Activated CD4-positive, CD25-positive, alpha-beta regulatory T cell treated with anti-CD3 and anti-CD28 coated beads, Interleukin-2, amount 50 U/mL, for 16 hours (primary cell): Measurements from ENCODE around the gene DHX34.
"Not testable (repeated sequence)": the region's sequence is repeated elsewhere in the genome, so short reads cannot be mapped to it uniquely, and the experiment has no call there.

ENCODE experiments used
- DNase-seq: peaks from one replicate; pipeline ENCODE4 v3.0.0-alpha.2; 2020; ENCODE audit warnings: low read depth, low spot score

Gene DHX34

DNA sequence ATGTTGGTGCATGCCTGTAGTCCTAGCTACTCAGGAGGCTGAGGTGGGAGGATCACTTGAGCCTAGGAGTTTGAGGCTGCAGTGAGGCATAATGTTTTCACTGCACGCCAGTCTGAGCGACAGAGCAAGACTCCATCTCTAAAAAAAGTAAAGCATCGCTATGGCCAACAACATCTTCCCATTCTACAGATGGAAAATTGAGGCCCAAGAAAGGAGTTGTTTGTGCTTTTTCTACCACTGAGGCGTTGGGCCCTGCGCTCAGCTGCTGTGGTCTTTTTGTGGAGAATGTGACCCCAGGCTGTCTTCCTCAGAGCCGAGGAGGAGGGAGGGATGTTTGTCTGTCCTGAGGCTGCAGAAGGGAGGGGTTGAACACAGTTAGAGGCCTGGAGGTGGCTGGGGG lies 17.6 kb upstream of the DHX34 start:
- no peak for DNase-seq

DNA sequence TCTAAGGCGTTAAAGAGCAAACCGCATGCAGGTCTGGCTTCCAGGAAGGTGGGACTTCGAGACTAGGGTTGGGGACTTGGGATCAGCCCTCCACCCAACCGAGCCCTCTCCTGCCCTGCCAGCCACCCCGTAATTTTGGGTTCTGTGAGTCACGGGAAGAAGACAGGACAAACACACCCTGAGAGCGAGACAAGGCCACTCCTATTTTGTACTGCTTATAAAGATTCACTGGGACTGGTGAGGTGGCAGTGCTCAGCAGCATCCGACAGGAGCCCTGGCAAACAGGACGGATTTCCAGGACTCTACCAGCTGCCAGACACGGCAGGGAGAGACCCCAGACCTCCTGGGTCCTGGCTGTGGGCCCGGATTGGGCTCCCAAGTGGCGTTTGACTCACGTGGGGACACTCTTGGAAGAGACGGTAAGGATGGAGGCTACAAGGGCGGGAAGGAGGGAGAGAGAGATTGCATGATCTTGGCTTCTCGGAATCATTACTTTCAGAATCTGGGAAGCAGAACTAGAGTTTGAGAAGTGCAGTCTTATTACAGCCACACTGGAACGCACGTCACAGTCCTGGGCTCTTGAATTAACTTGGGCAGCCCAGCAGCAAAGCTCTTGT lies 17.1 kb upstream of the DHX34 start, which contains the start of gene C5AR2:
Gene C5AR2, plus strand, starts transcription at position 245 of the 617 bp plus-strand sequence. CDS start 8,625 bp downstream, outside the sequence.
- no peak for DNase-seq

DNA sequence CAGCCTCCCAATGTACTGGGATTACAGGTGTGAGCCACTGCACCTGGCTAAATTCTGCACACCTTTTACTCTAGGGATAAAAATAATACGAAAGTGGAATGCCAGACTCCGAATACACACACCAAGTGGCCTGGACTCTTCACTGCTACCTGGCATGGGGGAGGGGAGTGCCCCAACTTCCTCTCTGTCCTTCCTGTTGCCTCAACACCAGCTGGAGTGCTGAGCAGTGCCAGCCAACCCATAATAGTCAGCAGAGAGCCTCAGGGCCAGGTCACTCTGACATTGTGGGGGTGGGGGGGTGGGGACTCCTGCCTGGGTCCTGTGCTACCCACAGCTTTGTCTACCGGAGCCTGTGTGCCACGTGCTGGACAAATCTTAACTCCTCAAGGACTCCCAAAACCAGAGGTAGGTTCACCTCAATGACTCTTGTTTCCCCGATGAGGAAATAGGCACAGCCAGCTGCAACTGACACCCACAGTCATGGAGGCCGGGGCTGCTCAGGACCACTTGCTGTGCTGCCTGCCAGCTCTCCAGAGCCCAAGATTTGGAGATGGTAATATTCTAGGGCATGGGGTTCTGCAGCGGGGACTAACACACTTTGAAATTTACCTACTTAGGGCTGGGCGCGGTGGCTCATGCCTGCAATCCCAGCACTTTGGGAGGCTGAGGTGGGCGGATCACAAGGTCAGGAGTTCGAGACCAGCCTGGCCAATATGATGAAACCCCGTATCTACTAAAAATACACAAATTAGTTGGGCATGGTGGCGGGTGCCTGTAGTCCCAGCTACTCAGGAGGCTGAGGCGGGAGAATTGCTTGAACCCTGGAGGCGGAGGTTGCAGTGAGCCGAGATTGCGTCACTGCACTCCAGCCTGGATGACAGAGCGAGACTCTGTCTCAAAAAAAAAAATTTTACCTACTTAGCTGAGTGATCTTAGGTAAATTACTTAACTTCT lies 12.1 kb upstream of the DHX34 start:
- not testable (repeated sequence) for DNase-seq

DNA sequence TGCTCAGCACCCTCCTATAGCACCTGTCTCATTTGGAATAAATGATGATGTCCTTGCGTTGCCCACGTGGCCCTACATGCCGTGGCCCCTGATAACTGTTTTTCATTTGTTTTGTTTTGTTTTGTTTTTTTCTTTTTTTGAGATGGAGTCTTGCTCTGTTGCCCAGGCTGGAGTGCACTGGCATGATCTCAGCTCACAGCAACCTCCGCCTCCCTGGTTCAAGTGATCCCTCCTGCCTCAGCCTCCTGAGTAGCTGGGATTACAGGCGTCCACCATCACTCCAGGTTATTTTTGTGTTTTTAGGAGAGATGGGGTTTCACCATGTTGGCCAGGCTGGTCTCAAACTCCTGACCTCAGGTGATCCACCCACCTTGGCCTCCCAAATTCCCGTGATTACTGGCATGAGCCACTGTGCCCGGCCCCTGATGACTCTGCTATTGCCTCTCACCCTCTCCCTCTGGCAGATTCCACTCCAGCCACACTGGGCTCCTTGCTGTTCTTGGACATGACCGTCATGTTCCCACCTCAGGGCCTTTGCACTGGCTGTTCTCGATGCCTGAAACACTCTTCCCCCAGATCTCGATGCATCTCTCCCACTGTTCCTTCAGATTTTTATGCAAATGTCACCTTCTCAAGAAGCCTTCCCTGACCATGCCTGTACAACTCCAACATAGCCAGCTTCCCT lies 9.8 kb upstream of the DHX34 start:
- DNase-seq, result no peak

DNA sequence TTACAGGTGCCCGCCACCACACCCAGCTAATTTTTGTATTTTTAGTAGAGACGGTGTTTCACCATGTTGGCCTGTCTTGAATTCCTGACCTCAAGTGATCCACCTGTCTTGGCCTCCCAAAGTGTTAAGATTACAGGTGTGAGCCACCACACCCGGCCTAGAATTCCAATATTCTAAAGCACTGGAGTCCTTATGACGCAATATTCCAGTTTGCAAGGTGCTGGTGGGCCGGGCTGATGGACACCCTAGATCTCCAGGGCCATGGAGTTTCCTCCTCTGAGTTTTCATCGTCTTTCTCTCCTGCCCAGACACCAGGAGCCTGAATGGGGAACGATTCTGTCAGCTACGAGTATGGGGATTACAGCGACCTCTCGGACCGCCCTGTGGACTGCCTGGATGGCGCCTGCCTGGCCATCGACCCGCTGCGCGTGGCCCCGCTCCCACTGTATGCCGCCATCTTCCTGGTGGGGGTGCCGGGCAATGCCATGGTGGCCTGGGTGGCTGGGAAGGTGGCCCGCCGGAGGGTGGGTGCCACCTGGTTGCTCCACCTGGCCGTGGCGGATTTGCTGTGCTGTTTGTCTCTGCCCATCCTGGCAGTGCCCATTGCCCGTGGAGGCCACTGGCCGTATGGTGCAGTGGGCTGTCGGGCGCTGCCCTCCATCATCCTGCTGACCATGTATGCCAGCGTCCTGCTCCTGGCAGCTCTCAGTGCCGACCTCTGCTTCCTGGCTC lies 8.5 kb upstream of the DHX34 start:
- no peak for DNase-seq

DNA sequence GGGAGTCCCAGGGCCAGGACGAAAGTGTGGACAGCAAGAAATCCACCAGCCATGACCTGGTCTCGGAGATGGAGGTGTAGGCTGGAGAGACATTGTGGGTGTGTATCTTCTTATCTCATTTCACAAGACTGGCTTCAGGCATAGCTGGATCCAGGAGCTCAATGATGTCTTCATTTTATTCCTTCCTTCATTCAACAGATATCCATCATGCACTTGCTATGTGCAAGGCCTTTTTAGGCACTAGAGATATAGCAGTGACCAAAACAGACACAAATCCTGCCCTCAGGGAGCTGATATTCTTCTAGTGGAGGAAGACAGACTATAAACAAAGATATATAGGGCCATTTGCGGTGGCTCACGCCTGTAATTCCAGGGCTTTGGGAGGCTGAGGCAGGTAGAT lies 7.4 kb upstream of the DHX34 start:
- no peak for DNase-seq

DNA sequence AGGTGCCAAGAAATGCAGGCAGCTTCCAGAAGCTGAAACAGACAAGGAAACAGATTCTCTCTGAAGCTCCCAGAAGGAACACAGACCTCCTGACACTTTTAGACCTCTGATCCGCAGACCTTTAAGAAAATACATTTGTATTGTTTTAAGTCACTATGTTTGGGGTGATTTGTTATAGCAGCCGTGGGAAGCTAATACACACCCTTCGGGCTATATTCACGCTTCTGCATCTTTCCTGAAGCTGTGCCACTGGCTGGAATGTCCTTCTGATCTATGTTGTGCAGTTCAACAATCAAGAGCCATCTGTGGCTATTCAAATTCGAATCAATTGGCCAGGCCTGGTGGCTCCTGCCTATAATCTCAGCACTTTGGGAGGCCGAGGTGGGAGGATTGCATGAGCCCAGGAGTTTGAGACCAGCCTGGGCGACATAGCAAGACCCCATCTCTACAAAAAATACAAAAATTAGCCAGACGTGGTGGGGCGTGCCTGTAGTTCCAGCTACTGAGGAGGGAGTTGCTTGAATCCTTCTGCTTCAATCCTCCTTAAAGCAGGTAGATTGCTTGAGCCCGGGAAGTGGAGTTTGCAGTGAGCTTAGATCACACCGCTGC lies 5.8 kb upstream of the DHX34 start:
- DNase-seq, result no peak

DNA sequence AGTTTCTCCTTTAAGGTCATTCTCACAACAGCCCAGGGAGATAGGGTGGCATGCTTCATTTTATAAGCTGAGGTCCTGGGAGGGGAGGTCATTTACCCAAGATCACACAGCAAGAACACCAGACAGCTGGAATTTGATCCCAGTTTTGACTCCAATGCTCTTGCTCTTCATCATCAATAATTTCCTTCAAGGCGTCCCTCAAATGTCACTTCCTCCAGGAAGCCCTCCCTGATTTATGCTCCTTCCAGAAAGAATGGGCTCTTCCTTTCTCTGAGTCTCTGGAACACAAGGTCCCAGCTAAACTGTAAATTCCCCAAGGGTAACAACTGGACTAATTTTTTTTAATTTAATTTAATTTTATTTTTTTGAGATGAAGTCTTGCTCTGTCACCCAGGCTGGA lies 4.7 kb upstream of the DHX34 start:
- no peak for DNase-seq

DNA sequence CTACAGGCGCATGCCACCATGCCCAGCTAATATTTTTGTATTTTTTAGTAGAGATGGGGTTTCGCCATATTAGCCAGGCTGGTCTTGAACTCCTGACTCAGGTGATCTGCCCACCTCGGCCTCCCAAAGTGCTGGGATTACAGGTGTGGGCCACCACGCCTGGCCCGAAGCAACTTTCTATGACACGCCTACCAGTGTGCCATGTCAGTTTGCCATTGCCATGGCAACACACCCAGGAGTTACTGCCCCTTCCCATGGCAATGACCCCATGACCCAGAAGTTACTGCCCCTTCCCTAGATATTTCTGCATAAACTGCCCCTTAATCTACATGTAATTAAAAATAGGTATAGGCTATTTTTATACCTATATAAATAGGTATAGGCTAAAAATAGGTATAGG lies 3.1 kb upstream of the DHX34 start:
- not testable (repeated sequence) for DNase-seq

DNA sequence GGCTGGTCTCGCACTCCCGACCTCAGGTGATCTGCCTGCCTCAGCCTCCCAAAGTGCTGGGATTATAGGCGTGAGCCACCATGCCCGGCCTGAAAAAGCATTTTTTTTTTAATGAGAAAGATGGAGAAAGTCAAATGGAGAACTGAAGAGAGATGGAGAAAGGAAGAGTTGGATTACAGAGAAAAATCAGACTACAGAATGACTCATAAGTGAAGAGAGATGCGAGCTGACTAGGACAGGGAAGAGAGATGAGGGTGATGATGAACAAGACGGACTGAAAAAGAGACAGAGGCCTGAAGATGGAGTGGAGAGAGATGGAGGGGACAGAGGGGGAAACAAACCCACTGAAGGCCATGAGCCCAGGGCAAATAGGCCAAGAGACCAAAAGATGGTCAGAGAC lies 1.5 kb downstream of the DHX34 start:
- no peak for DNase-seq

DNA sequence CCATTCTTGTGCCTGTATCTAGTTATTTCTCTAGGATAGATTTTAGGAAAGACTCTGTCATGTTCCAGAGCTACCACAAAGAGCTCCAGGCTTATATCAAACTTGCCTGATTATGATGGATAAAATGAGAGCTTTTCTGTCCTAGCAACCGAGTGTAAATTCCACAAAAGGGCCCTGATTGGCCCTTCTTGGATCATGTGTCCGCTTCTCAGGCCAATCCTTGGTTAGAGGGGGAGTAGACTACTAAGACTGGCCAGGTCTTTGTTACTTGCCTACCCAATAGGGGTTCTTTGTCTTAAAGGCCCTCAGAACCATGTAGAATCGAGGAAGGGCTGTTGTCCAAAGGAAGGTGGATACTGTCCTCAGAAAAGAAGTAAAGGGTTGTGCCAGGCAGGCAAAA lies 2.4 kb downstream of the DHX34 start:
- no peak for DNase-seq

DNA sequence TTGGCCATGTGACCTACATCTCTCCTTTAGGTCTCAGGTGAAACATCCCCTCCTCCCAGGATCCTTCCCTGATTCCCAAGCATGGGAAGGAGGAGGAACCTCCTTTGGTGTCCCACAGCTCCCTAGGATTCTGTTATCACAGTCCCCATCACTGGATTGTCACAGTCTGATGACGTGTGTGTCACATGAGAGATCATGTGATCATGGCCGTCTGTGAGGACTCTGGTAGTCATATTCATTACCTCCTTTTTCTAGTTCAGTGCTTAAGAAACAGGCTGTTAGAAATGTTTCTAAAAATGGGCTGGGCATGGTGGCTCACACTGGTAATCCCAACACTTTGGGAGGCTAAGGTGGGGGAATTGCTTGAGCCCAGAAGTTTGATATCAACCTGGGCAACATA lies 3.0 kb downstream of the DHX34 start:
- DNase-seq, result no peak

DNA sequence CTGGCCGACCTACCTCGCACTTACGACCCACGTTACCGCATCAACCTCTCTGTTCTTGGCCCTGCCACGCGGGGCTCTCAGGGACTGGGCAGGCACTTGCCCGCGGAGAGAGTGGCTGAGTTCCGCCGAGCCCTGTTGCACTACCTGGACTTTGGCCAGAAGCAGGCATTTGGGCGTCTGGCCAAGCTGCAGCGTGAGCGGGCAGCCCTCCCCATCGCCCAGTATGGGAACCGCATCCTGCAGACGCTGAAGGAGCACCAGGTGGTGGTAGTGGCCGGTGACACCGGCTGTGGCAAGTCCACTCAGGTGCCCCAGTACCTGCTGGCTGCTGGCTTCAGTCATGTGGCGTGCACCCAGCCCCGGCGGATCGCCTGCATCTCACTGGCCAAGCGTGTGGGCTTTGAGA lies 4.2 kb downstream of the DHX34 start:
- DNase-seq, result no peak

DNA sequence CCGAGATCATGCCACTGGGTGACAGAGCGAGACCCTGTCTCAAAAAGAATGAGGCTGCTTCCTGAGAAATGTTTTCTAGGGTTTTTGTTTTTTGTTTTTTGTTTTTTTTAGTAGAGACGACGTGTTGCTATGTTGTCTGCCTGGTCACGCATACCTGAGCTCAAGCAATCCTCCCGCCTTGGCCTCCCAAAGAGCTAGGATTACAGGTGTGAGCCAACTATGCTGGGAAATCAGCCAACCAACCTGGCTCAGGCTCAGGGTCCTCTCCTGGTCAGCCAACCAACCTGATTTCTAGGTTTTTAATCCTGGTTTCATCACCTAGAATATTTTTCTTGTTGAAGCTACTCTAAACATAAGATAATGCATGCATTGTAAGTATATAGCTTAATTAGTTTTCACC lies 7.8 kb downstream of the DHX34 start:
- no peak for DNase-seq

DNA sequence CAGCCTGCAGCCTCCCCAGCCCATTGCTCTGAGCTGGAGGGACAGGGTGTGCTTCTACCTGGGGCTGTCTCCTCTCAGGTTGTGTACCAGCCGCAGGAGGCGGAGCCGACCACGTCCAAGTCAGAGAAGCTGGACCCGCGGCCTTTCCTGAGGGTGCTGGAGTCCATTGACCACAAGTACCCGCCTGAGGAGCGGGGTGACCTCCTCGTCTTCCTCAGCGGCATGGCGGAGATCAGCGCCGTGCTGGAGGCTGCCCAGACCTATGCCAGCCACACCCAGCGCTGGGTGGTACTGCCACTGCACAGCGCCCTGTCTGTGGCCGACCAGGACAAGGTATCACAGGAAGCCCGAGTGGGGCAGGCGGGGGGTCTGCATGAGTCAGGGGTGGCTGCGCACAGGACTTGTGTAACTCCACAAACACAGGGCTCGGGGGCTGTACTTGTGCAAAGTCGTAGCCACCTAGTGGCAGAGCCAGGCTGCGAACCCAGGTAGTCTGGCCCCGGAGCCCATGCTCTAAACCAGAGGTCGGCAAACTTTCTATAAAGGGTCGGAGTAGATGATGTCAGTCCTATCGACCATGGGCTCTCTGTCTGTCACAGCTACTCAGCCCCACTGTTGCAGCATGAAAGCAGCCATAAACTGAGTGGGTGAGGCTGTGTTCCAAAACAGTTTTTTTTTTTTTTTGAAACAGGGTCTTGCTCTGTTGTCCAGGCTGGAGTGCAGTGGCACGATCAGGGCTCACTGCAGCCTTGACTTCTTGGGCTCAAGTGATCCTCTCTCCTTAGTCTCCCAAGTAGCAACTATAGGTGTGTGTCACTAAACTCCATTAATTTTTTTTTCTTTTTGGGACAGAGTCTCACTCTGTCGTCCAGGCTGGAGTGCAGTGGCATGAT lies 8.9 kb downstream of the DHX34 start:
- DNase-seq, result no peak

DNA sequence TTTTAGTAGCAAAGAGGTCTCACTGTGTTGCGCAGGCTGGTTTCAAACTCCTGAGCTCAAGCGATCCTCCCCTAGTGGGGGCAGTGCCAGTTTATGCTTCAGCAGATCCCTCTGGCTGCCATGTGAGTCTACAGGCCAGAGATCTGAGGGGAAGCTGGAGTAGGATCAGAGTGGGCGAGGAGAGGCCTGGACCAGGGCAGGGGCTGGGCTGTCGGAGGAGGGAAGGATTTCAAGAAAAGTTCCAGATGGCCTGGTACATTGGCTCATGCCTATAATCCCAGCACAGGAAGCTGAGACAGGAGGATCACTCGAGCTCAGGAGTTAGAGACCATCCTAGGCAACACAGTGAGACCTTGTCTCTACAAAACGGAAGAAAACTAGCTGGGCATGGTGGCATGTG lies 9.8 kb downstream of the DHX34 start:
- no peak for DNase-seq

DNA sequence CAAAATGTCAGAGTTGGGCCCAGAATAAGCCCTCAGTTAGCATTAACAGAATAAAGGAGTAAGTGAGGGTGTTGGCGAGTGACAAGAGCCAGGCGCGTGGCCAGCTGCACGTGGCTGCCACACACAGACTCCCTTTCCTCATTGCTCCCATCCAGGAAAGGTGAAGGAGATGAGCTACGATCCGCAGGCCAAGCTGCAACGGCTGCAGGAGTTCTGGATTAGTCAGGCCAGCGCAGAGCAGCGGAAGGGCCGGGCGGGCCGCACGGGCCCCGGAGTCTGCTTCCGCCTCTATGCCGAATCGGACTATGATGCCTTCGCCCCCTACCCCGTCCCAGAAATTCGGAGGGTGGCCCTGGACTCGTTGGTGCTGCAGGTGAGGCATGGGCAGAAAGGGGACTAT lies 13.2 kb downstream of the DHX34 start:
- DNase-seq, result no peak

DNA sequence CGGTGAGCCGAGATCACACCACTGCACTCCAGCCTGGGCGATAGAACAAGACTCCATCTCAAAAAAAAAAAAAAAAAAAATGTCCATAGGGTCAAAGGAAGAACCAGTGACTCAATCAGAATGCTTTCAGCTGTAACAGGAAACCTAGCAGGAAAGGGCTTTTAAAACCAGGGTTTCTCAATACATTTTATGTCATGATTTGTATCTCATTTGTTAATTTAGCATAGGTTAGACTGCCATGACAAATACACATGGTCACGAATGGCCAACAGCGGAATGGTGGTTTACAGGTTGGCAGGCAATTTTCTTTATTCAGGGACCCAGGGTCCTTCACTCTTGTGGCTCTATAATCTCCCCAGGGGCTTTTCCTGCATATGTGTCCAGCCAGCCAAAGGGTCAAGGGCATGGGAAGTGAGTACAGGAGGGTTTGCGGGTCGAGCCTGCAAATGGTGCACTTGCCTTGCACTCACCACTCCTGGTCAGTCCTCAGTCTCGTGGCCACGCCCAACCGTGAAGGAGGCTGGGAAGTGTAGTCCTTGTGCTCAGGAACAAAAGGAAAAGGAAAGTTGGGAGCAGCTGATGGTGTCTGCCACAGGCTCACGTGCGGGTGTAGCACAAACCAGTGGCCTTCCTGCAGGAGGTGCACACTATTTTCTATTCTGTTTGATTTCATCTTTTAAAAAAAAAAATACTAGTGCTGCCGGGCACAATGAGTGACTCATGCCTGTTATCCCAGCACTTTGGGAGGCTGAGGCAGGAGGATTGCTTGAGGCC lies 14.8 kb downstream of the DHX34 start:
- DNase-seq, result no peak

DNA sequence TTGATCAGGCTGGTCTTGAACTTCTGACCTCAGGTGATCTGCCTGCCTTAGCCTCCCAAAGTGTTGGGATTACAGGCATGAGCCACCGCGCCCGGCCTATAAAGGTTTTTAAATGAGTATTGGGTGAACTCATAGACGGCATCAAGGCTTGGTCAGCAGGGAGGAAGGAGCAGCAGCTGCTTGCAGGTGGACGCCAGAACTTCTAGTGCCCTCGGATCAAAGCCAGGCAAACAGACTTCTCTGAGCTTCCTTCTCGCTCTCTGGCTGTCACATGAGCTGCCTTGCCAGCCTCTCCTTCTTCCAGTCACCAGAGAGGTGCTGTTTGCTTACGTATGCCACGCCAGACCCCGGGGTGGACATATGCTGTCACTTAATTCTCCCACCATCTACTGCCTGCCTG lies 16.3 kb downstream of the DHX34 start:
- not testable (repeated sequence) for DNase-seq
